Lung (tissue), 12 donors: ENCODE measurements around the gene EEPD1. TPM values are rescaled to one million over a fixed set of nuclear protein-coding genes. Genes with fewer than 3 reads are reported as not detected.

Experiments used
- ATAC-seq: fragments of 200-7000 bp; cut with Tn5 transposase; one replicate; pipeline ENCODE4 v1.9.1; 2020; ENCODE audit warnings: moderate number of reproducible peaks; ENCODE audit not compliant: insufficient read depth, low FRiP score
- DNase-seq, 3 donors: peaks; one replicate each; pipeline ENCODE4 v3.0.0-alpha.2; 2013 to 2017
- H3K27ac ChIP-seq, 2 donors: one replicate each; pipeline ENCODE4 v1.5.1; 2013; ENCODE audit warnings: mild to moderate bottlenecking in 2 of 2, moderate library complexity in 2 of 2, control low read depth in 1 of 2, inconsistent platforms in 1 of 2, low read depth in 1 of 2, low read length in 1 of 2
- H3K27me3 ChIP-seq, 3 donors: one replicate each; pipeline ENCODE4 v1.5.1; 2013; ENCODE audit warnings: low read length in 2 of 3; ENCODE audit not compliant: control insufficient read depth in 3 of 3, insufficient read depth in 3 of 3
- H3K36me3 ChIP-seq, 4 donors: one replicate each; pipeline ENCODE4 v1.5.1; 2013; ENCODE audit warnings: low read length in 4 of 4, mild to moderate bottlenecking in 1 of 4, moderate library complexity in 1 of 4; ENCODE audit not compliant: control insufficient read depth in 4 of 4, insufficient read depth in 4 of 4
- H3K4me1 ChIP-seq, 5 donors: one replicate each; pipeline ENCODE4 v1.5.1; 2013; ENCODE audit warnings: low read length in 5 of 5, mild to moderate bottlenecking in 2 of 5, moderate library complexity in 1 of 5; ENCODE audit not compliant: control insufficient read depth in 5 of 5, insufficient read depth in 5 of 5
- H3K4me3 ChIP-seq: one replicate; pipeline ENCODE4 v1.5.1; 2013; ENCODE audit warnings: mild to moderate bottlenecking, control low read depth, moderate library complexity
- H3K9ac ChIP-seq, 2 donors: one replicate each; pipeline ENCODE4 v1.5.1; 2013; ENCODE audit warnings: low read length in 2 of 2, control low read depth in 1 of 2; ENCODE audit not compliant: insufficient read depth in 1 of 2
- H3K9me3 ChIP-seq, 4 donors: one replicate each; pipeline ENCODE4 v1.5.1; 2013; ENCODE audit warnings: low read length in 3 of 4, mild to moderate bottlenecking in 1 of 4, moderate library complexity in 1 of 4; ENCODE audit not compliant: control insufficient read depth in 4 of 4, insufficient read depth in 3 of 4
- CTCF ChIP-seq: IDR thresholded peaks from 2 replicates; pipeline ENCODE4 v1.5.1; 2012; ENCODE audit warnings: mild to moderate bottlenecking; ENCODE audit errors: control extremely low read depth, extremely low read depth
- WGBS, 2 donors: extraction: QIAGEN DNeasy Blood & Tissue Kit; methylation state at CpG; one replicate each; pipeline ENCODE4 v1.1.7; 2013; 5-methylcytosine and 5-hydroxymethylcytosine counted together
- polyA plus RNA-seq, 2 donors: library from polyadenylated mRNA; stranded (reverse); fragments of 200-250 nt; gene quantifications; one replicate each; pipeline ENCODE4 v1.2.1, GENCODE V29; 2013
- total RNA-seq, 2 donors: library from RNA; depleted of rRNA in 1 of 2; stranded (reverse); fragments of >200 nt in 1 of 2; gene quantifications; one replicate each; pipeline ENCODE4 v1.2.1, GENCODE V29; 2014 to 2021
- donor health status: control.
- donor health status: control.
- donor health status: Bipolar disorder and iron deficiency.
- donor health status: healthy.
- donor health status: DM: yes; HTN: yes; CAD: no.

EEPD1 gene
- total and polyA plus RNA-seq, 4 donors, result 5.4 to 15.3 (median 7.9) TPM

GRCh38 chr7:36216063-36216684, 63.1 kb downstream of the EEPD1 start:
- ATAC-seq (no peak), DNase-seq (peak in 2 of 3 donors; percentile 51 to 87)
- no peak for TF ChIP-seq CTCF
- H3K27ac ChIP-seq, result no peak overlapping the region
- 74 to 76% methylated on average over 4 of the region's 4 CpGs for WGBS, 2 donors
- H3K9me3 ChIP-seq, result no peaks in the 10 kb centered on the region
- H3K27me3 ChIP-seq, result no peaks in the 10 kb centered on the region
- H3K4me3 ChIP-seq, result no peak overlapping the region
- H3K4me1 ChIP-seq, result peaks cover 9 to 47% (median 14%) of the 10 kb centered on the region in 5 donors
- no peak overlapping the region for H3K9ac ChIP-seq
- no peaks in the 10 kb centered on the region for H3K36me3 ChIP-seq

DNA sequence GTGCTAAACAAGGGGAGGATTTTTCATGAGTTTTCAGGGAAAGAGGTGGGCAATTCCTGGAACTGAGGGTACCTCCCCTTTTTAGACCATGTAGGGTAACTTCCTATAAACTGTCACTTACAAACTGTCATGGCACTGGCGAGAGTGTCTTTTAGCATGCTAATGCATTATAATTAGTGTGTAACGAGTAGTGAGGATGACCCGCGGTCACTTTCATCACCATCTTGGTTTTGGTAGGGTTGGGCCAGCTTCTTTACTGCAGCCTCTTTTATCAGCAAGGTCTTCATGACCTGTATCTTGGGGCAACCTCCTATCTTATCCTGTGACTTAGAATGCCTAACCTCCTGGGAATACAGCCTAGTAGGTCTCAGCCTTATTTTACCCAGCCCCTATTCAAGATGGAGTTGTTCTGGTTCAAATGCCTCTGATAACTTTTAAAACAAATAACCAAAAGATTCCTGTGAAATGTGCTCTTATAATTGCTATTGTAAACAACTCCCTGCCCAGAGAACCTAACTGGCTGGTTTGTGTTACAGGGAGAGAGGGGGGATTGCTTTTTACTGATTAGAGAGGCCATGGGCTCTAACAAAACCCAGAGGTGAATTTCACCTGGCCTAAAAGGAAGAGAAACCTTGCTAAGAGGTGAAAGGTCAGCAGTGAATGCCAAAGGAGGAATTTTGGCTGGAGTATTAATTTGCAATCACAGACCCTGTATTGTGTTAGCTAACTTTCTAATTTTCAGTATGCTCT, 64.3 kb downstream of the EEPD1 start:
- peak in 2 of 3 donors; percentile 44 to 48 for DNase-seq

DNA sequence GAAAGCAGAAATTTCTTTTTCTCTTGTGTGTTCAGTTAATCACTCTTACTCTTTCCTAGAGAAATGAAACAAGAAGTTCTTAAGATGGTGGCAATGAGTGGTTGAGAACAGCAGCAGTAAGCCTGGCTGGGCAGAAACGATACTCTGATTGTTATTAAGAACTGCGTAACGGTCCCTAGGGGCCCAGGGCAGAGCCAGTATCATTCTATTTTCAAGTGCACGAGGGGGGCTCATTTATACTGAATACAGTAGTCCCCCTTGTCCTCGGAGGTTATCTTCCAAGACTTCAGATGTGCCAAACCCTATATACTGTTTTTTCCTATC, 64.9 kb downstream of the EEPD1 start:
- TF ChIP-seq CTCF, result no peak
- ATAC-seq, result no peak
- Histone ChIP-seq H3K4me1 (peaks cover 9 to 47% (median 14%) of the 10 kb centered on the region in 5 donors), H3K9me3 (no peaks in the 10 kb centered on the region), H3K9ac (no peak overlapping the region), H3K36me3 (no peaks in the 10 kb centered on the region), H3K27ac (no peak overlapping the region), H3K4me3 (no peak overlapping the region), H3K27me3 (no peaks in the 10 kb centered on the region)
- DNase-seq, result no peak
- WGBS, 2 donors, result 80 to 89% methylated on average over 5 of the region's 5 CpGs

More for the DNA sequence above, 64.3 kb downstream of the EEPD1 start:
- TF ChIP-seq CTCF, result no peak
- no peak overlapping the region for H3K9ac ChIP-seq
- no peaks in the 10 kb centered on the region for H3K27me3 ChIP-seq
- no peaks in the 10 kb centered on the region for H3K36me3 ChIP-seq
- H3K27ac ChIP-seq, result no peak overlapping the region
- 89 to 94% methylated on average over 4 of the region's 4 CpGs for WGBS, 2 donors
- H3K4me3 ChIP-seq, result no peak overlapping the region
- H3K4me1 ChIP-seq, result peaks cover 9 to 47% (median 14%) of the 10 kb centered on the region in 5 donors
- ATAC-seq, result no peak
- H3K9me3 ChIP-seq, result no peaks in the 10 kb centered on the region
